Testis (tissue), 3 donors: ENCODE data around the gene FZD8. TPM values are rescaled to one million over a fixed set of nuclear protein-coding genes. Genes with fewer than 3 reads are reported as not detected.

Experiments
- DNase-seq: peaks from one replicate; pipeline ENCODE4 v3.0.0-alpha.2; 2019
- H3K27ac ChIP-seq, 2 donors: fragments of 200-600 bp; sonication (generic); one replicate each; pipeline ENCODE4 v1.5.1; 2019
- H3K27me3 ChIP-seq: fragments of 200-600 bp; sonication (generic); one replicate; pipeline ENCODE4 v1.5.1; 2019
- H3K36me3 ChIP-seq: fragments of 200-600 bp; sonication (generic); one replicate; pipeline ENCODE4 v1.5.1; 2017; ENCODE audit warnings: low read depth; ENCODE audit errors: missing control alignments
- H3K4me1 ChIP-seq: fragments of 200-600 bp; sonication (generic); one replicate; pipeline ENCODE4 v1.5.1; 2019
- H3K4me3 ChIP-seq, 2 donors: fragments of 200-600 bp; sonication (generic); one replicate each; pipeline ENCODE4 v1.5.1; 2017 to 2019
- H3K9me3 ChIP-seq: fragments of 200-600 bp; sonication (generic); one replicate; pipeline ENCODE4 v1.5.1; 2017
- POLR2A ChIP-seq: fragments of 450-650 bp; IDR thresholded peaks from one replicate; pipeline ENCODE4 v1.6.1; 2017; ENCODE audit warnings: antibody characterized with exemption, mild to moderate bottlenecking, moderate library complexity
- WGBS, 2 donors: methylation state at CpG; one replicate each; pipeline ENCODE4 v1.1.5; 2018; 5-methylcytosine and 5-hydroxymethylcytosine counted together
- intact Hi-C: fragments of 100-400 bp; cut with DNase I; formaldehyde crosslinking; loops from one replicate; pipeline ENCODE4 v1.15.1; 2023; ENCODE audit warnings: low total_unique reads
- polyA plus RNA-seq: library from polyadenylated mRNA; stranded (reverse); fragments of 350-450 nt; fragmentation: Illumina TruSeq; extraction: RNeasy Lipid Tissue Mini Kit (QIAGEN cat#74804); gene quantifications from one replicate; pipeline ENCODE4 v1.2.3, GENCODE V29; 2014; ENCODE audit warnings: low read depth, low replicate concordance; ENCODE audit not compliant: insufficient read depth
- total RNA-seq, 2 donors: library from RNA; depleted of rRNA; stranded (reverse); fragments of >200 nt; gene quantifications; one replicate each; pipeline ENCODE4 v1.2.3, GENCODE V29; 2016
- TF ChIP-seq, protein P1 (sequence below), 3 experiments: fragments of 450-650 bp in 2 of 3; fragments of 200-600 bp in 1 of 3; sonication (generic) in 1 of 3; IDR thresholded peaks; one replicate each; pipeline ENCODE4 v1.5.1; 2016 to 2019; ENCODE audit warnings: antibody characterized with exemption in 3 of 3, mild to moderate bottlenecking in 2 of 3, moderate library complexity in 1 of 3

Gene FZD8
- total and polyA plus RNA-seq, 3 donors from 2014 or later: 4.9 to 16.4 (median 13.0) TPM

DNA sequence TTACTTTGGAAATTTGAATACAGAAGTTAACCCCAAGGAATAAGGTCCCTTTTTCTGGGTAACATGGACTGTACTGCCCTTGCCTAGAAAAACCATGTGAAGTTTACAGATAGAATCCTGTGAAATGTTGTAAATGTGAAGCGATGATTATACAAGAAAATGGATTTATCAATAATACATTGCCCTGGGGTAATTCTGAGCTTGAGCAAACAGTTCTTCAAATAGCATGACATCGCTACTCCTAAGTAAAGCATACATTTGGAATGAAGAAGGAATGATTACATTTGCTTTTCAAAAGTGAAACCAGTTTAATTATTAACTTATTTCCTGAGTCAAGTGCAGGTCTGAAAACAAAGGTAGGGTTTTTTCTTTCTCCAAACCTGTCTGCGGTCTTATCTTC is 43.3 kb upstream of the FZD8 start:
- no peak overlapping the region for H3K4me3 ChIP-seq
- H3K27ac ChIP-seq: no peak overlapping the region
- WGBS, 2 donors: 86 to 87% methylated on average over 3 of the region's 3 CpGs
- TF ChIP-seq, protein P1, sequence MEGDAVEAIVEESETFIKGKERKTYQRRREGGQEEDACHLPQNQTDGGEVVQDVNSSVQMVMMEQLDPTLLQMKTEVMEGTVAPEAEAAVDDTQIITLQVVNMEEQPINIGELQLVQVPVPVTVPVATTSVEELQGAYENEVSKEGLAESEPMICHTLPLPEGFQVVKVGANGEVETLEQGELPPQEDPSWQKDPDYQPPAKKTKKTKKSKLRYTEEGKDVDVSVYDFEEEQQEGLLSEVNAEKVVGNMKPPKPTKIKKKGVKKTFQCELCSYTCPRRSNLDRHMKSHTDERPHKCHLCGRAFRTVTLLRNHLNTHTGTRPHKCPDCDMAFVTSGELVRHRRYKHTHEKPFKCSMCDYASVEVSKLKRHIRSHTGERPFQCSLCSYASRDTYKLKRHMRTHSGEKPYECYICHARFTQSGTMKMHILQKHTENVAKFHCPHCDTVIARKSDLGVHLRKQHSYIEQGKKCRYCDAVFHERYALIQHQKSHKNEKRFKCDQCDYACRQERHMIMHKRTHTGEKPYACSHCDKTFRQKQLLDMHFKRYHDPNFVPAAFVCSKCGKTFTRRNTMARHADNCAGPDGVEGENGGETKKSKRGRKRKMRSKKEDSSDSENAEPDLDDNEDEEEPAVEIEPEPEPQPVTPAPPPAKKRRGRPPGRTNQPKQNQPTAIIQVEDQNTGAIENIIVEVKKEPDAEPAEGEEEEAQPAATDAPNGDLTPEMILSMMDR (IDR thresholded peaks at IDR 0.05): no peak
- no peak for TF ChIP-seq POLR2A
- H3K36me3 ChIP-seq: no peaks in the 10 kb centered on the region
- no peaks in the 10 kb centered on the region for H3K4me1 ChIP-seq
- no peaks in the 10 kb centered on the region for H3K27me3 ChIP-seq
- DNase-seq: no peak
- intact Hi-C loops: no loop called here
- H3K9me3 ChIP-seq: no peaks in the 10 kb centered on the region

DNA sequence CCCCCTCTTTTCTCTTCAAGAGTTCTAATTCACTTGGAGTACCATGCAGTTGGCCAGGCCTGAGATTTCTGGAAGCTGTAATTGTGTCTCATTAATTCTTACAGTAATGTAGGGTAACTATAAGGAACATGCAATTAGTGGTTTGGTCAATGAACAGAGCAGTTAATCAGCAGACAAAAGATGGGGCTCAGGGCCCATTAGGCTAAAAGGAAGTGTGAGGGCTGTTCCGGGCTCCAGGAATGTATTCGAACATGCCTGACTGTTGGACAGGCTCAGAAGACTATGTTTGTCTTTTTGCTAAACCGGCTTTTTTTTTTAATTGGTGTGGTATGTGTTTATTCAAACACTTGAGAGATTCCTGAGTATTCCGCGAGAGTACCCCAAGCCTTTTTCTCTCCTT is 42.5 kb upstream of the FZD8 start:
- DNase-seq: no peak
- TF ChIP-seq POLR2A: no peak
- TF ChIP-seq, protein P1 (IDR thresholded peaks at IDR 0.05): no peak
- Histone ChIP-seq H3K36me3 (no peaks in the 10 kb centered on the region), H3K27me3 (no peaks in the 10 kb centered on the region), H3K27ac (no peak overlapping the region), H3K9me3 (no peaks in the 10 kb centered on the region), H3K4me1 (no peaks in the 10 kb centered on the region), H3K4me3 (no peak overlapping the region)
- WGBS, 2 donors: 73 to 79% methylated on average over 5 of the region's 5 CpGs
- intact Hi-C loops: no loop called here

DNA sequence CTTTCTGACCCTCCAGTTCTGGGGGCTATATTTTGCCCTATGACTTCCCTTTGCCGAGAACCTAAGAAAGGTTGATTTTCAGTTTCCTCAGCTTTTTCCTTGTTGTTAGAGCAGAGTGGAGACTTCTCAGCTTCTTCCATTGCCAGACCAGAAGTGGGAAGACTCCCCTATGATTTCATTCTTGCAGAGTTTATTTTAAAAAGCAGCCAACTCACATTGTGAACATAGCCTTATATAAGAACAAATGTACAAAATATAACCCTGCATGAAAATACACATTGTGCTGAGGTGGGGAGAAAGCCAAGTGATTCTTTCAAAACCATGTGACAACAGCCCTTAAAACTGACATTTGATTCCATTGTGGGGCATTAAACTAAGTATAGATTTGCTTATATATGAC is 33.8 kb upstream of the FZD8 start:
- no peak overlapping the region for H3K27ac ChIP-seq
- no peak for DNase-seq
- H3K36me3 ChIP-seq: no peaks in the 10 kb centered on the region
- no peaks in the 10 kb centered on the region for H3K27me3 ChIP-seq
- WGBS, 2 donors: 88 to 94% methylated on average over 1 of the region's 1 CpG
- H3K4me1 ChIP-seq: no peaks in the 10 kb centered on the region
- intact Hi-C loops: no loop called here
- H3K9me3 ChIP-seq: no peaks in the 10 kb centered on the region
- no peak for TF ChIP-seq POLR2A
- TF ChIP-seq, protein P1 (IDR thresholded peaks at IDR 0.05): no peak
- no peak overlapping the region for H3K4me3 ChIP-seq

DNA sequence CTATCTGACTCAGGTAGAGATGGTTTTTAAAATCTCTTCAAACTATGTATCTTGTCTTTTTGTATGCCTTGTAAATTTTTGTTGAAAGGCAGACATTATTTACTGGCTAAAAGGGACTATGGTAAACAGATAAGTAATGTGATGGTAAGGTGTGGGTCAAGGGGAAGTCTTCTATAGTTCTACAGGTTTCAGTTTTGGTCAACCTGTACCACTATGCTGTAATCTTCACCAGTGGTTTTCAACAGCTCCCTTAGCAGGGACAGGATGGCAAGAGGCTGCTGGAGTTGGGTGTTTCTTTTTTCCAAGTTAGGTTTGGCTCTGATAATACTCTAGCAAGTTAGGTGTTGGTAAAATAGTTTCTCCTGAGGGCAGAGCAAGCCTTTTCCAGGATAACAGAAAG is 32.7 kb upstream of the FZD8 start:
- no peak overlapping the region for H3K4me3 ChIP-seq
- no peaks in the 10 kb centered on the region for H3K36me3 ChIP-seq
- no peaks in the 10 kb centered on the region for H3K27me3 ChIP-seq
- DNase-seq: no peak
- no peaks in the 10 kb centered on the region for H3K4me1 ChIP-seq
- H3K27ac ChIP-seq: no peak overlapping the region
- H3K9me3 ChIP-seq: no peaks in the 10 kb centered on the region
- intact Hi-C loops: no loop called here
- TF ChIP-seq, protein P1 (IDR thresholded peaks at IDR 0.05): no peak
- TF ChIP-seq POLR2A: no peak

DNA sequence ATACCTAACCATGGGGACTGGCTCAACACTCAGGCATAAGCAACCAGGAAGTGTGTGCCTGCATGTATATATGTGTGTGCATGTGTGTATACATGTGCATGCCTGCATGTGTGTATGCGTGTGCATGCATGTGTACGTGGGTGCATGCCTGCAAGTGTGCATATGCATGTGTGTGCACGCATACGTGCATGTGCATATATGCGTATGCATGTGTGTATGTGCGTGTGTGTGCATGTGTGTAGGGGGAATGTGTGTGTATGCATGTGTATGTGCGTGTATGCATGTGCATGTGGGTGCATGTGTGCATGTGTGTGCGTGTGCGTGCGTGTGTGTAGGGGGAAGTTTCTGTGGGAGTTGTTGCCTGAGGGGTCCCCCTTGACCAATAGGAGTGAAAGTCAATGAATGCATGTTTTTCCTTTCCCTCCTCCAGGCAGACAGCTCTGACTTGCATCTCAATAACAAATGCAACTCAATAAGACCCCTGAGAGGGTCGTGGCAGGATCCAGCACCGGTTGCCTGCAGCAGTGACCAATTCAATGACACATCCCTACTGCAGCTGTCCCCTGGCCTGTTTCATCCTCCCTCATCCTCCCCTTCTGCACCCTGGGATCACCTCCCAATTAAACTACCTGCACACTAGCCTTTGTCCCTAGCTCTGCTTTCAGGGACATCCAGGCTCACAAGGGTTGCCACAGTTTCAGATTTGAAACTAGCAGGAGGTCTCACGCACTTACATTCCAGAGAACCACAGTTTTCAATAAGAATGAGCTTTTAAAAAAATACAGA is 27.0 kb upstream of the FZD8 start:
- TF ChIP-seq, protein P1 (IDR thresholded peaks at IDR 0.05): no peak
- TF ChIP-seq POLR2A: no peak
- Histone ChIP-seq H3K4me1 (no peaks in the 10 kb centered on the region), H3K27ac (no peak overlapping the region), H3K9me3 (no peaks in the 10 kb centered on the region), H3K27me3 (no peaks in the 10 kb centered on the region), H3K4me3 (no peak overlapping the region), H3K36me3 (no peaks in the 10 kb centered on the region)
- intact Hi-C loops: no loop called here
- WGBS, 2 donors: 86 to 91% methylated on average over 11 to 13 of the region's 13 CpGs
- DNase-seq: no peak
